ENCODE data around the gene DBR1. TPM values are rescaled to one million over a fixed set of nuclear protein-coding genes. Genes with fewer than 3 reads are reported as not detected.

The DBR1 gene
- total and polyA plus RNA-seq, 2 of the 4 experiments (the other 2 are of a cell fraction): 7.6 to 12.5 TPM

GRCh38 chr3:138125548-138126221, 49.0 kb downstream of the DBR1 start (continued):
- TF ChIP-seq CHD1 (IDR thresholded peaks at IDR 0.05; ENCODE audit: low read depth, low read length): no peak

- peak overlapping the region; percentile 20; the same call in 1 of the 2 replicates for H2BK120ac ChIP-seq (ENCODE audit: low read depth, low read length)
- no TSS peak for BruUV-seq (replicated peaks)
- H3K4me1 ChIP-seq (ENCODE audit: control insufficient read depth, insufficient read depth, low read length): peaks cover 11% of the 10 kb centered on the region
- 86% methylated on average over 4 of the region's 10 CpGs; no CpG with 5 or more reads in 1 of the 2 experiments for WGBS, 2 experiments (ENCODE audit: extremely low coverage in 2 of 2, insufficient read length in 1 of 2)
- no peak overlapping the region for H3K14ac ChIP-seq (replicated peaks; ENCODE audit: low read depth, low read length)
- no peak overlapping the region for H3K4me3 ChIP-seq (ENCODE audit: insufficient read depth, low read depth, low read length)
- no peaks in the 10 kb centered on the region for H3K79me1 ChIP-seq (ENCODE audit: low read depth in 1 of 2, low read length in 2 of 2)
- H3K4me2 ChIP-seq (ENCODE audit: low read depth, low read length): peak overlapping the region; percentile 60; the same call in 1 of the 2 replicates
- dilution Hi-C loops (cut with HindIII; ENCODE audit: low sequenced_read_pairs, unreplicated experiment): no loop called here
- intact Hi-C loops (cut with micrococcal nuclease): loop anchor here (5.0 kb wide), 1 partner anchor 302 kb away; no protein-coding TSS in a partner anchor
- H2BK15ac ChIP-seq (ENCODE audit: low read depth, low read length): no peak overlapping the region
- peak overlapping the region; percentile 69; the same call in 1 of the 2 replicates for H3K18ac ChIP-seq (ENCODE audit: low read depth, low read length)
- TF ChIP-seq MAZ (IDR thresholded peaks at IDR 0.05; ENCODE audit: borderline replicate concordance, low read depth, low read length): no peak
- TF ChIP-seq FOS (IDR thresholded peaks at IDR 0.05; ENCODE audit: low read depth, low read length): peak; percentile 72
- TF ChIP-seq POLR2A (IDR thresholded peaks at IDR 0.05; ENCODE audit: low read depth, low read length): no peak
- TF ChIP-seq NFE2L2 (IDR thresholded peaks at IDR 0.05; ENCODE audit: low read depth, low read length): no peak
- TF ChIP-seq RAD21 (IDR thresholded peaks at IDR 0.05; ENCODE audit: low read length): no peak
- no peak for TF ChIP-seq RFX5 (IDR thresholded peaks at IDR 0.05; ENCODE audit: low read depth, low read length)
- TF ChIP-seq CTCF (conservative IDR thresholded peaks at IDR 0.05; ENCODE audit: low read depth, low read length): no peak
- H2BK5ac ChIP-seq (ENCODE audit: low read depth, low read length, poor library complexity, severe bottlenecking): peak overlapping the region; percentile 86
- no peak overlapping the region for H3K56ac ChIP-seq (ENCODE audit: extremely low read depth, insufficient read depth, low read length)
- no peak overlapping the region for H4K8ac ChIP-seq (ENCODE audit: low read depth in 2 of 2, low read length in 2 of 2)
- no peak overlapping the region for H3K23ac ChIP-seq (ENCODE audit: low read depth, low read length)
- H4K20me1 ChIP-seq (ENCODE audit: insufficient read depth, low read length): no peaks in the 10 kb centered on the region
- peak overlapping the region; percentile 43 for H3K27ac ChIP-seq (ENCODE audit: insufficient read depth, low read length)
- peaks cover 6% of the 10 kb centered on the region for H3K9me1 ChIP-seq (ENCODE audit: insufficient read depth, low read length)
- CTCF ChIA-PET: interaction anchor here (1.3 kb wide), 1 partner anchor 11 kb away, joined by 5 read pairs; no protein-coding TSS in a partner anchor
- POLR2A ChIA-PET (ENCODE audit: unreplicated experiment): no interaction called here
- no peak overlapping the region for H3K9ac ChIP-seq (ENCODE audit: low read depth, low read length)
- peak overlapping the region; percentile 33; the same call in 1 of the 2 replicates for H2BK20ac ChIP-seq (ENCODE audit: low read depth, low read length)
- H4K91ac ChIP-seq (ENCODE audit: insufficient read depth, low read depth, low read length): no peak overlapping the region
- in situ Hi-C loops (cut with MboI; ENCODE audit: low sequenced_read_pairs): no loop called here
- peak; percentile 85 for ATAC-seq (ENCODE audit: low read depth)
- peak overlapping the region; percentile 3 for H2AFZ ChIP-seq (replicated peaks; ENCODE audit: low read length, poor library complexity)
- peak overlapping the region; percentile 19; the same call in 1 of the 2 replicates for H3K4ac ChIP-seq (ENCODE audit: low read depth, low read length)
- H3K9me3 ChIP-seq (ENCODE audit: control insufficient read depth, insufficient read depth, low read length): no peaks in the 10 kb centered on the region; the same call in 1 of the 2 replicates
- H3K36me3 ChIP-seq (ENCODE audit: control insufficient read depth, insufficient read depth, low read length): no peaks in the 10 kb centered on the region
- peak; percentile 80 for DNase-seq
- H4K5ac ChIP-seq (ENCODE audit: low read depth, low read length): peak overlapping the region; percentile 57; the same call in 1 of the 2 replicates
- H2AK9ac ChIP-seq (replicated peaks; ENCODE audit: low read depth, low read length, poor library complexity): peak overlapping the region; percentile 1
- no peaks in the 10 kb centered on the region; the same call in 1 of the 2 replicates for H3K27me3 ChIP-seq (ENCODE audit: control insufficient read depth, insufficient read depth, low read length)
- peak overlapping the region; percentile 74; the same call in 1 of the 2 replicates for H2AK5ac ChIP-seq (ENCODE audit: low read depth, low read length)
Measured at GRCh38 chr3:138124706-138125355, 49.9 kb downstream of the DBR1 start.
